IMR-90 (cell line): ENCODE data around the gene ZFR2. TPM values are rescaled to one million over a fixed set of nuclear protein-coding genes. Genes with fewer than 3 reads are reported as not detected.

Experiments used
- ATAC-seq: fragments of 200-7000 bp; cut with Tn5 transposase; 2 replicates; pipeline ENCODE4 v1.9.1; 2020; ENCODE audit warnings: low read depth, mild to moderate bottlenecking, moderate library complexity
- BruUV-seq: library from RNA; stranded (reverse); fragments of 400-500 nt; replicated peaks from 2 replicates; lab custom pipeline; 2021; lab: Mats Ljungman, UMichigan
- CTCF ChIA-PET: fragments of 300-600 bp; formaldehyde crosslinking; extraction: SDS; loops from one replicate; lab custom pipeline; 2021; ENCODE audit warnings: antibody characterized with exemption; lab: Yijun Ruan, JAX
- POLR2A ChIA-PET: fragments of 300-600 bp; sonication (Branson Sonifier 250); formaldehyde crosslinking; loops from one replicate; lab custom pipeline; 2022; ENCODE audit warnings: antibody characterized with exemption; ENCODE audit not compliant: unreplicated experiment; lab: Charles Lee
- DNase-seq: peaks from one replicate; pipeline ENCODE4 v3.0.0; 2013
- H2AFZ ChIP-seq: replicated peaks from 2 replicates; pipeline ENCODE3; 2013; ENCODE audit warnings: low read length, mild to moderate bottlenecking; ENCODE audit not compliant: poor library complexity
- H2AK5ac ChIP-seq: 2 replicates; pipeline ENCODE4 v1.6.1; 2013; ENCODE audit warnings: low read depth, low read length, inconsistent platforms
- H2AK9ac ChIP-seq: replicated peaks from 2 replicates; pipeline ENCODE3; 2013; ENCODE audit warnings: mild to moderate bottlenecking, low read depth, low read length, moderate library complexity; ENCODE audit not compliant: poor library complexity
- H2BK120ac ChIP-seq: 2 replicates; pipeline ENCODE4 v1.6.1; 2013; ENCODE audit warnings: low read depth, low read length, inconsistent platforms
- H2BK15ac ChIP-seq: 3 replicates; pipeline ENCODE4 v1.6.1; 2013; ENCODE audit warnings: low read depth, low read length, inconsistent platforms
- H2BK20ac ChIP-seq: 2 replicates; pipeline ENCODE4 v1.6.1; 2013; ENCODE audit warnings: low read depth, mild to moderate bottlenecking, inconsistent platforms, low read length, moderate library complexity
- H2BK5ac ChIP-seq: 2 replicates; pipeline ENCODE4 v1.6.1; 2013; ENCODE audit warnings: mild to moderate bottlenecking, low read depth, low read length, inconsistent platforms; ENCODE audit not compliant: poor library complexity, severe bottlenecking
- H3K14ac ChIP-seq: replicated peaks from 2 replicates; pipeline ENCODE4 v1.6.1; 2013; ENCODE audit warnings: low read depth, low read length, inconsistent platforms
- H3K18ac ChIP-seq: 2 replicates; pipeline ENCODE4 v1.6.1; 2013; ENCODE audit warnings: low read depth, low read length, control low read depth
- H3K23ac ChIP-seq: 2 replicates; pipeline ENCODE4 v1.6.1; 2013; ENCODE audit warnings: low read depth, low read length, inconsistent platforms
- H3K27ac ChIP-seq: 2 replicates; pipeline ENCODE4 v1.5.1; 2013; ENCODE audit warnings: mild to moderate bottlenecking, control low read depth, low read length; ENCODE audit not compliant: insufficient read depth
- H3K27me3 ChIP-seq: 2 replicates; pipeline ENCODE4 v1.6.1; 2013; ENCODE audit warnings: low read length; ENCODE audit not compliant: control insufficient read depth, insufficient read depth
- H3K36me3 ChIP-seq: 2 replicates; pipeline ENCODE4 v1.6.1; 2013; ENCODE audit warnings: low read length, mixed read lengths; ENCODE audit not compliant: control insufficient read depth, insufficient read depth
- H3K4ac ChIP-seq: 2 replicates; pipeline ENCODE4 v1.6.1; 2013; ENCODE audit warnings: low read depth, low read length, inconsistent platforms
- H3K4me1 ChIP-seq: 2 replicates; pipeline ENCODE4 v1.6.1; 2013; ENCODE audit warnings: low read length, mixed read lengths; ENCODE audit not compliant: control insufficient read depth, insufficient read depth
- H3K4me2 ChIP-seq: 2 replicates; pipeline ENCODE4 v1.6.1; 2013; ENCODE audit warnings: low read depth, mild to moderate bottlenecking, control low read depth, low read length, moderate library complexity
- H3K4me3 ChIP-seq: 2 replicates; pipeline ENCODE4 v1.5.1; 2013; ENCODE audit warnings: low read depth, mild to moderate bottlenecking, control low read depth, low read length, moderate library complexity; ENCODE audit not compliant: insufficient read depth
- H3K56ac ChIP-seq: 2 replicates; pipeline ENCODE4 v1.6.1; 2013; ENCODE audit warnings: low read length, inconsistent platforms; ENCODE audit not compliant: insufficient read depth; ENCODE audit errors: extremely low read depth
- H3K79me1 ChIP-seq, 2 experiments: 2 replicates each; pipeline ENCODE4 v1.6.1; 2013; ENCODE audit warnings: low read length in 2 of 2, inconsistent platforms in 1 of 2, low read depth in 1 of 2
- H3K9ac ChIP-seq: 2 replicates; pipeline ENCODE4 v1.6.1; 2013; ENCODE audit warnings: low read depth, low read length, control low read depth
- H3K9me1 ChIP-seq: 2 replicates; pipeline ENCODE4 v1.6.1; 2013; ENCODE audit warnings: low read length, inconsistent platforms; ENCODE audit not compliant: insufficient read depth
- H3K9me3 ChIP-seq: 2 replicates; pipeline ENCODE4 v1.6.1; 2013; ENCODE audit warnings: low read length; ENCODE audit not compliant: control insufficient read depth, insufficient read depth
- H4K20me1 ChIP-seq: 2 replicates; pipeline ENCODE4 v1.6.1; 2013; ENCODE audit warnings: low read length, inconsistent platforms; ENCODE audit not compliant: insufficient read depth
- H4K5ac ChIP-seq: 2 replicates; pipeline ENCODE4 v1.6.1; 2013; ENCODE audit warnings: mild to moderate bottlenecking, low read depth, low read length, control low read depth
- H4K8ac ChIP-seq, 2 experiments: 2 replicates each; pipeline ENCODE4 v1.6.1; 2013; ENCODE audit warnings: low read depth in 2 of 2, low read length in 2 of 2, control low read depth in 1 of 2, inconsistent platforms in 1 of 2
- H4K91ac ChIP-seq: 2 replicates; pipeline ENCODE4 v1.6.1; 2013; ENCODE audit warnings: low read depth, low read length, inconsistent platforms; ENCODE audit not compliant: insufficient read depth
- BHLHE40 ChIP-seq: fragments of 150-350 bp; IDR thresholded peaks from 2 replicates; pipeline ENCODE4 v1.6.1; 2016; ENCODE audit warnings: mild to moderate bottlenecking, low read depth, low read length
- CHD1 ChIP-seq: IDR thresholded peaks from 2 replicates; pipeline ENCODE4 v1.6.1; 2012; ENCODE audit warnings: low read depth, low read length, improper control_type of control experiment
- CTCF ChIP-seq: conservative IDR thresholded peaks from 2 replicates; pipeline ENCODE4 v1.5.1; 2012; ENCODE audit warnings: mild to moderate bottlenecking, low read depth, low read length, improper control_type of control experiment
- MAFK ChIP-seq: IDR thresholded peaks from 2 replicates; pipeline ENCODE4 v1.6.1; 2012; ENCODE audit warnings: low read depth, low read length, improper control_type of control experiment
- MAZ ChIP-seq: IDR thresholded peaks from 2 replicates; pipeline ENCODE4 v1.6.1; 2012; ENCODE audit warnings: low read depth, mild to moderate bottlenecking, low read length, improper control_type of control experiment, moderate library complexity, borderline replicate concordance
- MXI1 ChIP-seq: IDR thresholded peaks from 2 replicates; pipeline ENCODE4 v1.6.1; 2012; ENCODE audit warnings: low read depth, mild to moderate bottlenecking, low read length, moderate library complexity, borderline replicate concordance
- NFE2L2 ChIP-seq: fragments of 150-350 bp; IDR thresholded peaks from 2 replicates; pipeline ENCODE4 v1.6.1; 2016; ENCODE audit warnings: low read depth, mild to moderate bottlenecking, low read length
- POLR2A ChIP-seq: IDR thresholded peaks from 2 replicates; pipeline ENCODE4 v1.6.1; 2012; ENCODE audit warnings: mild to moderate bottlenecking, low read depth, low read length
- RAD21 ChIP-seq: IDR thresholded peaks from 2 replicates; pipeline ENCODE4 v1.6.1; 2012; ENCODE audit warnings: low read length, improper control_type of control experiment
- RFX5 ChIP-seq: IDR thresholded peaks from 2 replicates; pipeline ENCODE4 v1.8.0; 2012; ENCODE audit warnings: low read depth, mild to moderate bottlenecking, low read length, moderate library complexity
- USF2 ChIP-seq: fragments of 150-350 bp; IDR thresholded peaks from 2 replicates; pipeline ENCODE4 v1.6.1; 2017; ENCODE audit warnings: mild to moderate bottlenecking, antibody characterized with exemption, low read length, low read depth
- WGBS, 2 experiments: methylation state at CpG; one replicate each; pipeline versions ENCODE4 v1.1.5 to v1.1.7; 2013; ENCODE audit warnings: missing lambda C conversion rate in 2 of 2; ENCODE audit not compliant: insufficient read length in 1 of 2; ENCODE audit errors: extremely low coverage in 2 of 2; 5-methylcytosine and 5-hydroxymethylcytosine counted together
- dilution Hi-C: fragments of 300-500 bp; cut with HindIII; formaldehyde crosslinking; loops from one replicate; pipeline ENCODE4 v1.14.3; 2018; ENCODE audit warnings: low sequenced_read_pairs; ENCODE audit not compliant: unreplicated experiment
- in situ Hi-C: fragments of 300-500 bp; cut with MboI; formaldehyde crosslinking; loops from 3 replicates; pipeline ENCODE4 v1.14.3; 2019; ENCODE audit warnings: low sequenced_read_pairs, inconsistent platforms, mixed read lengths
- intact Hi-C: fragments of 100-400 bp; cut with micrococcal nuclease; formaldehyde crosslinking; loops from 2 replicates; pipeline ENCODE4 v1.10.0; 2022
- polyA plus RNA-seq, 3 experiments: library from polyadenylated mRNA; depleted of rRNA; stranded (reverse); fragments of >200 nt; gene quantifications; 2 replicates each; pipeline ENCODE4 v1.2.3, GENCODE V29; 2012; ENCODE audit warnings: low replicate concordance in 1 of 3
- total RNA-seq: library from RNA; depleted of rRNA; stranded (reverse); fragments of >200 nt; gene quantifications from 2 replicates; pipeline ENCODE4 v1.2.3, GENCODE V29; 2012
- TF ChIP-seq, protein P1 (sequence below): fragments of 150-350 bp; IDR thresholded peaks from 2 replicates; pipeline ENCODE4 v1.6.1; 2016; ENCODE audit warnings: low read depth, mild to moderate bottlenecking, low read length, moderate library complexity, borderline replicate concordance

Gene ZFR2
- total and polyA plus RNA-seq, 2 of the 4 experiments (the other 2 are of a cell fraction), result 0.19 TPM; not detected in 1

DNA sequence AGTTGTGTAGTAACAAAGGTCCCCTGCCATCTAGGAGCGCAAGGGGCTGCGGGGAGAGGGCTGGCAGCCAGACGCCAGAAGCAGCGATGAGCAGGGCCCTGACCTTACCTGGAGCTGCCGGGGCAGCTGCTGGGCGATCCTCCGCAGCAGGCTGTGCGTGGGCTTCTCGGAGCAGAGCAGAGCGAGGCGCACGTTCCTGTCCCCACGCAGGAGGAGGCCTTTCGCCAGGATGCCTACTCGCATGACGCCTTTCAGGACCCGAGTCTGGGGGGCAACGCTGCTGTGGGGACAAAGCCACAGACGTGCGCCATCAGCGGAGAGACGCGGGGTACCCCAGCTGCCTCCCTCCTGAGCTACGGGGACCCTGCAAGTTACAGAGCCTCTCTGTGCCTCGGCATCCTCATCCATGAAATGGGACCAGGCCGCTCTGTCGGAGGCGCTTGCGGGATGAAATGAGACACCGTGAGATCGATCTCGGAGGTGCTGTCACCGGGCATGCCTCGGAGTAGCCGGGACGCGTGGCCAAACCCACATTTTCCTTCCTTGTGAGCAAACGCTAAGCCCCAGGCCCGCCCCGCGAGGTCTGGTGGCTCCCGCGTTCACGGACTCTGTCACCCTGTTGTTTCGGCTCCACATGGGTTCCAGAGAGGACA, 52.1 kb downstream of the ZFR2 start:
- Histone ChIP-seq H3K14ac (no peak overlapping the region), H4K91ac (no peak overlapping the region), H3K27ac (no peak overlapping the region), H2AK9ac (no peak overlapping the region), H3K4me2 (no peak overlapping the region), H3K9me3 (no peaks in the 10 kb centered on the region), H3K9ac (no peak overlapping the region), H3K79me1 (no peaks in the 10 kb centered on the region), H4K8ac (no peak overlapping the region), H2BK20ac (no peak overlapping the region), H4K5ac (no peak overlapping the region), H3K4ac (no peak overlapping the region), H3K9me1 (no peaks in the 10 kb centered on the region), H3K27me3 (peaks cover 10% of the 10 kb centered on the region), H3K36me3 (no peaks in the 10 kb centered on the region), H3K4me3 (no peak overlapping the region), H2AFZ (no peak overlapping the region), H3K18ac (no peak overlapping the region), H3K23ac (no peak overlapping the region), H2BK15ac (no peak overlapping the region), H2AK5ac (no peak overlapping the region), H4K20me1 (no peaks in the 10 kb centered on the region), H3K4me1 (no peaks in the 10 kb centered on the region), H3K56ac (no peak overlapping the region), H2BK5ac (no peak overlapping the region), H2BK120ac (no peak overlapping the region)
- no peak for ATAC-seq
- dilution Hi-C loops, result no loop called here
- in situ Hi-C loops, result no loop called here
- POLR2A ChIA-PET, result interaction anchor here (0.6 kb wide), 1 partner anchor 48 kb away, joined by 11 read pairs; no protein-coding TSS in a partner anchor
- 79% methylated on average over 29 of the region's 45 CpGs; no CpG with 5 or more reads in 1 of the 2 experiments for WGBS, 2 experiments
- no peak for TF ChIP-seq BHLHE40
- no peak for TF ChIP-seq MAFK
- no peak for TF ChIP-seq MXI1
- no peak for TF ChIP-seq CTCF
- TF ChIP-seq USF2, result no peak
- TF ChIP-seq CHD1, result no peak
- TF ChIP-seq, protein P1, sequence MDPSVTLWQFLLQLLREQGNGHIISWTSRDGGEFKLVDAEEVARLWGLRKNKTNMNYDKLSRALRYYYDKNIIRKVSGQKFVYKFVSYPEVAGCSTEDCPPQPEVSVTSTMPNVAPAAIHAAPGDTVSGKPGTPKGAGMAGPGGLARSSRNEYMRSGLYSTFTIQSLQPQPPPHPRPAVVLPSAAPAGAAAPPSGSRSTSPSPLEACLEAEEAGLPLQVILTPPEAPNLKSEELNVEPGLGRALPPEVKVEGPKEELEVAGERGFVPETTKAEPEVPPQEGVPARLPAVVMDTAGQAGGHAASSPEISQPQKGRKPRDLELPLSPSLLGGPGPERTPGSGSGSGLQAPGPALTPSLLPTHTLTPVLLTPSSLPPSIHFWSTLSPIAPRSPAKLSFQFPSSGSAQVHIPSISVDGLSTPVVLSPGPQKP, result no peak
- no peak for TF ChIP-seq MAZ
- no peak for TF ChIP-seq RFX5
- TF ChIP-seq NFE2L2, result no peak
- no peak for TF ChIP-seq RAD21
- no peak for TF ChIP-seq POLR2A
- CTCF ChIA-PET, result no interaction called here
- no peak for DNase-seq
- intact Hi-C loops, result no loop called here
- BruUV-seq, result no TSS peak
